Karpas-422 (cell line): ENCODE data around the gene PRLH. TPM values are rescaled to one million over a fixed set of nuclear protein-coding genes. Genes with fewer than 3 reads are reported as not detected.

Experiments
- DNase-seq: peaks from one replicate; pipeline ENCODE4 v3.0.0-alpha.2; 2015
- H2AFZ ChIP-seq: fragments of 200-600 bp; sonication (generic); 2 replicates; pipeline ENCODE4 v1.6.1; 2014; ENCODE audit warnings: antibody characterized with exemption, low read length, mixed read lengths
- H3K27ac ChIP-seq: fragments of 200-600 bp; sonication (generic); 2 replicates; pipeline ENCODE4 v1.5.1; 2014; ENCODE audit warnings: mild to moderate bottlenecking, low read length, moderate library complexity
- H3K27me3 ChIP-seq: fragments of 200-600 bp; sonication (generic); 2 replicates; pipeline ENCODE4 v1.6.1; 2014; ENCODE audit warnings: low read length, mixed read lengths
- H3K36me3 ChIP-seq: fragments of 200-600 bp; sonication (generic); 2 replicates; pipeline ENCODE4 v1.6.1; 2014; ENCODE audit warnings: low read length, mixed read lengths; ENCODE audit not compliant: insufficient read depth
- H3K4me1 ChIP-seq: fragments of 200-600 bp; sonication (generic); 2 replicates; pipeline ENCODE4 v1.6.1; 2014; ENCODE audit warnings: mild to moderate bottlenecking, low read length, mixed read lengths
- H3K4me2 ChIP-seq: fragments of 200-600 bp; sonication (generic); 2 replicates; pipeline ENCODE4 v1.6.1; 2014; ENCODE audit warnings: low read length, low read depth, mild to moderate bottlenecking; ENCODE audit not compliant: poor library complexity, severe bottlenecking
- H3K4me3 ChIP-seq: fragments of 200-600 bp; sonication (generic); 2 replicates; pipeline ENCODE4 v1.5.1; 2014; ENCODE audit warnings: mild to moderate bottlenecking, antibody characterized with exemption, low read length, mixed read lengths
- H3K79me2 ChIP-seq: fragments of 200-600 bp; sonication (generic); 2 replicates; pipeline ENCODE4 v1.6.1; 2014; ENCODE audit warnings: mild to moderate bottlenecking, low read length, mixed read lengths
- H3K9ac ChIP-seq: fragments of 200-600 bp; sonication (generic); 2 replicates; pipeline ENCODE4 v1.6.0; 2014; ENCODE audit warnings: low read length
- H3K9me2 ChIP-seq: fragments of 200-600 bp; sonication (generic), shearing (Covaris generic); replicated peaks from 2 replicates; pipeline ENCODE4 v1.6.0; 2014; ENCODE audit warnings: mild to moderate bottlenecking, low read length, moderate library complexity; ENCODE audit not compliant: insufficient read depth
- H3K9me3 ChIP-seq: fragments of 300-700, 200-600 bp; sonication (generic); 2 replicates; pipeline ENCODE4 v1.6.1; 2014; ENCODE audit warnings: low read length, mixed read lengths
- H4K20me1 ChIP-seq: fragments of 200-600 bp; sonication (generic); 2 replicates; pipeline ENCODE4 v1.6.1; 2014; ENCODE audit warnings: mild to moderate bottlenecking, antibody characterized with exemption, low read length, low read depth; ENCODE audit not compliant: insufficient read depth
- total RNA-seq: library from RNA; depleted of rRNA; stranded (reverse); fragments of >200 nt; shearing (Covaris generic); gene quantifications from 2 replicates; pipeline ENCODE4 v1.2.3, GENCODE V29; 2014; ENCODE audit warnings: low replicate concordance; rRNA removed

PRLH gene, protein sequence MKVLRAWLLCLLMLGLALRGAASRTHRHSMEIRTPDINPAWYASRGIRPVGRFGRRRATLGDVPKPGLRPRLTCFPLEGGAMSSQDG
- not detected in 2 replicates for total RNA-seq

DNA sequence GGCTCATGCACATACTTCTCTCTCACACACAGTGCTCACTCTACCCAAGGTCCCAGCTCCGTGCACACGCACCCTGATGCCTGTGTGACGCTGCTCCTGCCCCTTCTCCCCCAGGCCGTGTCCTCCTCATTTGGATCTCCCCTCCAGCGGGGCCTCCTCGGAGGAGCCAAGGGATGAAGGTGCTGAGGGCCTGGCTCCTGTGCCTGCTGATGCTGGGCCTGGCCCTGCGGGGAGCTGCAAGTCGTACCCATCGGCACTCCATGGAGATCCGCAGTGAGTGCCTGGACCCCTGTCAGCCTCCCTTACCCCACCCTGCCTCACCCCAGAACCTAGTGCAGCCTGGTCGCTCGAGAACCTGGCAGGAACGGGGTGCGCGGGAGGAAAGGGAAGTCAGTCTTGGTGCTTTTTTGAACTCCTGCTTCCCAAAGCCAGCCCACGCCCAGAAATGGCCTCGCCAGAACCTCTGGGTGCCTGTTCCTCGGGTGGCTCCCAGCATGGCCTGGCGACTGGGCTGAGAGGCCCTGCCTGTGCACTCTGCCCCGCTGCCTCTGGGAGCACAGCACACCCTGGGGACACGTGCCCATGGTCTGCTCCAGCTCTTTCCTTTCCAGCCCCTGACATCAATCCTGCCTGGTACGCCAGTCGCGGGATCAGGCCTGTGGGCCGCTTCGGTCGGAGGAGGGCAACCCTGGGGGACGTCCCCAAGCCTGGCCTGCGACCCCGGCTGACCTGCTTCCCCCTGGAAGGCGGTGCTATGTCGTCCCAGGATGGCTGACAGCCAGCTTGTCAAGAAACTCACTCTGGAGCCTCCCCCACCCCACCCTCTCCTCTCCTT, at the start of gene PRLH:
Gene PRLH (plus strand): TSS at position 174 of the 835 bp plus-strand sequence. CDS start 0 bp downstream, at position 174.
- H3K9me3 ChIP-seq: no peaks in the 10 kb centered on the region

DNA sequence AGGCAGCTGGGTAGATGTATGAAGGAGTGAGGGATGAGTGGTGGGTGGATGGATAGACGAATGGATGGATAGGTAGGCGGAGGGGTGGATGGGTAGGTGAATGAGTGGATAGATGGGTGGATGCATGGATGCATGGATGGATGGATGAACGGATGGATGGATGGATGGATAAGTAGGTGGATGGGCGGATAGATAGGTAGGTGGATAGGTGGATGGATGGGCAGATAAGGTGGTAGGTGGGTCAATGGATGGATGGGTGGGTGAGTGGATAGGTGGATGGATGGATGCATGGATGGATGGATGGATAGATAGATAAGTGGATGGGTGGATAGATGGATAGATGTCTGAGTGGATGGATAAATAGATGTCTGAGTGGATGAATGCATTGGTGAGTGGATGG, 49.2 kb upstream of the PRLH start:
- H3K4me2 ChIP-seq: no peak overlapping the region
- H3K27ac ChIP-seq: no peak overlapping the region
- no peak overlapping the region for H3K9ac ChIP-seq
- H3K9me2 ChIP-seq: no peaks in the 10 kb centered on the region
- no peaks in the 10 kb centered on the region for H3K4me1 ChIP-seq
- H3K4me3 ChIP-seq: no peak overlapping the region
- H3K27me3 ChIP-seq: no peaks in the 10 kb centered on the region
- no peaks in the 10 kb centered on the region for H4K20me1 ChIP-seq
- no peaks in the 10 kb centered on the region for H3K9me3 ChIP-seq
- no peaks in the 10 kb centered on the region for H3K36me3 ChIP-seq
- DNase-seq: no peak
- no peaks in the 10 kb centered on the region for H3K79me2 ChIP-seq
- no peak overlapping the region for H2AFZ ChIP-seq

More for the DNA sequence above, at the start of gene PRLH:
- Histone ChIP-seq H3K9ac (no peak within 1 kb of the TSS), H3K4me3 (no peak within 1 kb of the TSS), H4K20me1 (no peaks in the 10 kb centered on the region), H2AFZ (no peak within 1 kb of the TSS), H3K9me2 (no peaks in the 10 kb centered on the region), H3K79me2 (no peaks in the 10 kb centered on the region), H3K36me3 (no peaks in the 10 kb centered on the region), H3K27ac (no peak within 1 kb of the TSS), H3K4me1 (no peaks in the 10 kb centered on the region), H3K27me3 (no peaks in the 10 kb centered on the region), H3K4me2 (no peak within 1 kb of the TSS)
- DNase-seq: no peak

DNA sequence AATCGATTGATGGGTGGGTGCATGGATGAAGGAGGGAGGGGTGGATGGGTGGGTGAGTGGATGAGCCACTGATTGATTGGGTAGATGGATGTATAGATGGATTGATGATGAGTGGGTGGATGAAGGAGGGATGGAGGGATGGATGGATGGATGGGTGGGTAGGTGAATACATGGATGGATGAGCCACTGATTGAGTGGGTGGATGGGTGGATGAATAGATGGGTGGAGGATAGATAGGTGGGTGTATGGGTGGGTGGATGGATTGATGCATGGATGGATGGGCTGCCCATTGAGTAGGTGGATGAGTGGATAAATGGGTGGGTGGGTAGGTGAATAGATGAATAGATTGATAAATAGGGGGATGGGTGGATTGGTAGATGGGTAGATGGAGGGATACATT, 48.4 kb upstream of the PRLH start:
- Histone ChIP-seq H3K9me2 (no peaks in the 10 kb centered on the region), H3K36me3 (no peaks in the 10 kb centered on the region), H3K4me3 (no peak overlapping the region), H3K27me3 (no peaks in the 10 kb centered on the region), H3K4me2 (no peak overlapping the region), H3K79me2 (no peaks in the 10 kb centered on the region), H3K9me3 (no peaks in the 10 kb centered on the region), H3K4me1 (no peaks in the 10 kb centered on the region), H2AFZ (no peak overlapping the region), H3K9ac (no peak overlapping the region), H4K20me1 (no peaks in the 10 kb centered on the region), H3K27ac (no peak overlapping the region)
- no peak for DNase-seq

DNA sequence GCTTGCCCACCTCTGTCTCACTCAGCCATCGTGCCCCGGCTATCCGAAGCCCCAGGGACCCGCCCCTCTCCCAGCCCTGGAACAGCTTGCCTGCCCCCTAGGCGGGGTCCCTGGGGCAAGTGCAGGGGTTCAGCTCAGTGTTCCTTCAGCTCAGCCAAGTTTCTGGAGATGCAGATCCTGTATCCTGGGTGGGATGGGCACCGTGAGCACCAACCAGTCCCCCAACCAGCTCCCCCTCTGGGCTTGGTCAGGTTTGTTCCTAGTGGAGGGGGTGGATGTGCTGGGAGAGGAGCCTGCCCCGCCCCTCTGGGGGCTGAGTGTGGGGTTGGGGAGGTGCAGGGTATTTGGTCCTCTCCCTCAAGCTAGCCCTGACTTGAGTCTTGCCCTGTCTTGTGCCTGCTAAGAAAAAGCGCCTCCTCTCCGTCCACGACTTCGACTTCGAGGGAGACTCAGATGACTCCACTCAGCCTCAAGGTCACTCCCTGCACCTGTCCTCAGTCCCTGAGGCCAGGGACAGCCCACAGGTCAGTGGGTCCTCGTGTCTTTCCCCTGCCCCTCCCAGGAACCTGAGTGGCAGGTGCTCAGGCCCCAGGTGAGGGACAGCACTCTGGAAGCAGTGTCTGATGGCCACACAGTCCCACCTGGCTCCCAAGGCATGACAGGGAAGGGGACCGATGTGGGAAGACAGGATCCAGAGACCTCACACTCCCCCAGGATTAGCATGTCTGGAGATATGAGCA, 46.7 kb upstream of the PRLH start:
- Histone ChIP-seq H2AFZ (no peak overlapping the region), H3K9ac (no peak overlapping the region), H4K20me1 (no peaks in the 10 kb centered on the region), H3K4me3 (no peak overlapping the region), H3K4me1 (no peaks in the 10 kb centered on the region), H3K27me3 (no peaks in the 10 kb centered on the region), H3K9me3 (no peaks in the 10 kb centered on the region), H3K27ac (no peak overlapping the region), H3K79me2 (no peaks in the 10 kb centered on the region), H3K4me2 (no peak overlapping the region), H3K9me2 (no peaks in the 10 kb centered on the region), H3K36me3 (no peaks in the 10 kb centered on the region)
- no peak for DNase-seq

DNA sequence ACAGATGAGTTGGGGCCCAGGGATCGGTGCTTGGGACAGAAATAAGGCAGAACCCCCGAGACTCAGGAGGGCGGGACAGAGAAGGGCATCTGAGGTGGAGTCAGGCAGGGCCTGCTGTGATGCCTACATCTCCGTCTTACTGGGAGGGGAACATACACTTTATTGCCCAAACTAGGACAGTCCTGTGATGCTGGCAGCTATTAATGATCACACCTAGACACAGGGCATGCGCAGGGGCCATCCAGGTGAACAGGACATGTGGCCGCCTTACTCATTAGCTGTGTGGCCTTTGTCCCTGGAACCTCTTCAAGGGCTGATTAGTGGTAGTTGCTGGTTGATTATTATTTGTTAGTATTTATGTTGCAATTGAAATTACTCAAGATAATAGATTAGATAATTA, 46.1 kb upstream of the PRLH start:
- no peaks in the 10 kb centered on the region for H3K27me3 ChIP-seq
- H3K4me2 ChIP-seq: no peak overlapping the region
- no peak overlapping the region for H2AFZ ChIP-seq
- H3K9ac ChIP-seq: no peak overlapping the region
- no peaks in the 10 kb centered on the region for H4K20me1 ChIP-seq
- no peaks in the 10 kb centered on the region for H3K9me2 ChIP-seq
- H3K4me3 ChIP-seq: no peak overlapping the region
- H3K36me3 ChIP-seq: no peaks in the 10 kb centered on the region
- H3K4me1 ChIP-seq: no peaks in the 10 kb centered on the region
- no peak overlapping the region for H3K27ac ChIP-seq
- no peaks in the 10 kb centered on the region for H3K9me3 ChIP-seq
- no peak for DNase-seq
- no peaks in the 10 kb centered on the region for H3K79me2 ChIP-seq

DNA sequence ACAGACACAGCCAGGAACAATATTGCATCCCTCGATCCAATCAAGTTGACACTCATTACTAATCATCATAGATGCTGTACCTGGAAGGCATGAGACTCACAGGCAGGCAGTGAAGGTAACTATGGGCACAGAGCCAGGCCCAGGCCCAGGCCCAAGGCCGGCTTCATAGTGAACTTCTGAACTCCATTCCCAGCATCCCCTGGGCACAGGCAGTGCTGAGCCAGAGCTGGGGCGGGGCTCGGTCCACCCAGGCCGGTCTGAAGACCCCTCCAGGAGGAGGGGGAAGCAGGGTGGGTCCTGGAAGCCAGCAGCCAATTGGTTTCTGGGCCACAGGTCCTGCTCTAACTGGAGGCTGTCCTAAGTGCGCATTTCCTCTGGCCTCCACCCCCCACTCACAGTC, 41.7 kb upstream of the PRLH start:
- no peak for DNase-seq
- H3K27ac ChIP-seq: no peak overlapping the region
- no peaks in the 10 kb centered on the region for H3K36me3 ChIP-seq
- H3K9me2 ChIP-seq: no peaks in the 10 kb centered on the region
- H3K4me1 ChIP-seq: peaks cover 4% of the 10 kb centered on the region
- no peaks in the 10 kb centered on the region for H3K79me2 ChIP-seq
- no peak overlapping the region for H2AFZ ChIP-seq
- no peaks in the 10 kb centered on the region for H3K9me3 ChIP-seq
- H3K4me3 ChIP-seq: no peak overlapping the region
- H3K4me2 ChIP-seq: no peak overlapping the region
- H3K9ac ChIP-seq: no peak overlapping the region
- H3K27me3 ChIP-seq: no peaks in the 10 kb centered on the region
- no peaks in the 10 kb centered on the region for H4K20me1 ChIP-seq

DNA sequence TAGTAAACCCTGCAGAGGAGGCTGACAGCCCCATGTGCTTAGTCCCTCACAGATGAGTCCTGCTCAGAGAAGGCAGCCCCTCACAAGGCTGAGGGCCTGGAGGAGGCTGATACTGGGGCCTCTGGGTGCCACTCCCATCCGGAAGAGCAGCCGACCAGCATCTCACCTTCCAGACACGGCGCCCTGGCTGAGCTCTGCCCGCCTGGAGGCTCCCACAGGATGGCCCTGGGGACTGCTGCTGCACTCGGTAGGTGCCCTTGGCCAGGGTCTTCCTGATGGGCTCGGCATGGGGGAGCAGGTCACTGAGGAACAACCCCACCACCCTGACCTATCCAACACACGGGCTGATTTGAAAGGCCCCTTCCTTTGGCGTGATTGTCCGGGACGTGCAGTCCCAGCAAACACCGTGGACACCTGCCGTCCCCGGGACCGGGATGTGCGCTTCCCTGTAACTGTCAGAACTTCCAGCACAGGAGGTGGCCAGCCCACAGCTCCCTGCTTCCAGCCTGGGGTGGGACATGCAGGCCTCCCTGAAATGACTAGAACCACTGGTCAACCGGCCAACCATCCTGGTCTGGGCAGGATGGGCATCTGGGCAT, 40.7 kb upstream of the PRLH start:
- Histone ChIP-seq H3K79me2 (no peaks in the 10 kb centered on the region), H2AFZ (no peak overlapping the region), H3K9me3 (no peaks in the 10 kb centered on the region), H3K4me2 (no peak overlapping the region), H3K27me3 (no peaks in the 10 kb centered on the region), H3K4me1 (peaks cover 6% of the 10 kb centered on the region), H3K27ac (no peak overlapping the region), H3K36me3 (no peaks in the 10 kb centered on the region), H3K4me3 (no peak overlapping the region), H3K9me2 (no peaks in the 10 kb centered on the region), H3K9ac (no peak overlapping the region), H4K20me1 (no peaks in the 10 kb centered on the region)
- DNase-seq: no peak

DNA sequence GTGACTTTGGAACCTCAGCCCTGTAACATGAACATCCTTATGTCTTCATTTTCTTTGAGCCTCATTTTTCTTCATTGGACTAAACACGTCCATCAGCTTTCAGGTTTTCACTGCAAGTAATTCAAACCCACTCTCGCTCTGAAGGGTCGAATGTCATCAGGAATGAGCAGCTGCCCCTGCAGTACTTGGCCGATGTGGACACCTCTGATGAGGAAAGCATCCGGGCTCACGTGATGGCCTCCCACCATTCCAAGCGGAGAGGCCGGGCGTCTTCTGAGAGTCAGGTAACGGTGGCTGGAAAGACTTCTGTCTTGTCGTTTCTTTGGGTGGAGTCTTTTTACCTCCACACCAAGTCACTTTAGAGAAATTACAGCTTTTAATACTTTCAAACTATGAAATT, 39.1 kb upstream of the PRLH start:
- Histone ChIP-seq H3K4me3 (no peak overlapping the region), H3K9ac (no peak overlapping the region), H3K4me2 (no peak overlapping the region), H3K36me3 (no peaks in the 10 kb centered on the region), H3K9me2 (no peaks in the 10 kb centered on the region), H3K9me3 (no peaks in the 10 kb centered on the region), H2AFZ (no peak overlapping the region), H3K27ac (no peak overlapping the region), H3K4me1 (peaks cover 6% of the 10 kb centered on the region), H4K20me1 (no peaks in the 10 kb centered on the region), H3K27me3 (no peaks in the 10 kb centered on the region), H3K79me2 (no peaks in the 10 kb centered on the region)
- no peak for DNase-seq
